UCSD-AML1 (cell line): Measurements from ENCODE around the gene MGST2.

Experiments used
- DNase-seq: peaks from one replicate; lab custom pipeline; 2025; ENCODE audit not compliant: unreplicated experiment; lab: John Stamatoyannopoulos, UW

Gene MGST2

GRCh38 chr4:139735381-139736273, 70.0 kb downstream of the MGST2 start:
- DNase-seq, result no peak

DNA sequence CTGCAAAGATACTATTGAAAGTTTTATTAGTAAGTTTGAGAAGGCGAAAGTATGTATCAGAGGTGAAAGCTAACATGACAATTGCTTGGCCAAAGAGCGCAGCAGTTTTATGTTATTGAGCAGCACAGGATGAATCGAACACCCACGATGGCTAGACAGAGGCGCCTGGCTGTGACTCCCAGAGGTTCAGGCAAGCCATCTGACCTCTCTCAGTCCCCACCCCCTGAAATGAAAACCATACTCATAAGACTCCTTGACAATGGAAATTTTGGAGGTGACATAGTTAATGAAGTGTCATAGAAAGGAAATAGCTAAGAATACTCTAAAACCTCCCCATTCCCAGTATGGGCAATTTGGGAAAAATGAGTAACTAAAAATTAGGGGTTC, 70.6 kb downstream of the MGST2 start:
- no peak for DNase-seq

- DNase-seq, result no peak
Measured at GRCh38 chr4:139736661-139737060, 71.0 kb downstream of the MGST2 start.

DNA sequence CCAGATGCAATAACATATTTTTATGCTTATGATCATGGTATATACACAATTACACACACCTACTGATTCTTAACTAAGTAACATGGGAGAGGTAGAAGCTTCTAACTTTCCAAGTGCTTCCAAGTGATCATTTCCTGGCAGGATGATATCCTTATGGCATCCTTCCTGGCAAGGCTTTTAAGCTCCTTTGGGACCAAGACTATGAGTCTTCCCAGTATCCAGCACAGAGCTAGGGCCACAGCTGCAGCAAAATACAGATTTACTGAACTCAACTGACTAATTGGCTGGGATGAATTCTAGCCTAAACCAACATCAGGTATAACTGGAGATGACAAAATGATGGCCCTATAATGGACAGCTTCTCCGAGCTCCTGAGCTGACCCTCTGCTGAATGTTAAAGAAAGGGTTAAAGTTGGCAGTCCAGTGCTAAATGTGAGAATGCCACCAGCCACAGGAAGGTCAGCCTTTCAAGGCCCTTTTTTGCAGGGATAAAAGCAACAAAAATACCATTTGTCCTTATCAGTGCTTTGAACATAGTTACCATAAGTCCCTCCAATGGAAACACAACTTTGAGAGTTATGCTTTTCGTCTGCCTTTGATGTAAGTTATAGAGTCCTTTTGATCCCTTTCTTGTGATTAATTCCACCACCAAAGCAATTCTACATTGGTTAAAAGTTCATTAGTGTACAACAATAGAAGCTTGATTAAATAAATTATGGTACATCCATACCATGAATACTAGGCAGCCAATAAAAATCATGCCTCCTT, 73.4 kb downstream of the MGST2 start:
- no peak for DNase-seq

GRCh38 chr4:139740121-139740520, 74.5 kb downstream of the MGST2 start:
- DNase-seq, result no peak

DNA sequence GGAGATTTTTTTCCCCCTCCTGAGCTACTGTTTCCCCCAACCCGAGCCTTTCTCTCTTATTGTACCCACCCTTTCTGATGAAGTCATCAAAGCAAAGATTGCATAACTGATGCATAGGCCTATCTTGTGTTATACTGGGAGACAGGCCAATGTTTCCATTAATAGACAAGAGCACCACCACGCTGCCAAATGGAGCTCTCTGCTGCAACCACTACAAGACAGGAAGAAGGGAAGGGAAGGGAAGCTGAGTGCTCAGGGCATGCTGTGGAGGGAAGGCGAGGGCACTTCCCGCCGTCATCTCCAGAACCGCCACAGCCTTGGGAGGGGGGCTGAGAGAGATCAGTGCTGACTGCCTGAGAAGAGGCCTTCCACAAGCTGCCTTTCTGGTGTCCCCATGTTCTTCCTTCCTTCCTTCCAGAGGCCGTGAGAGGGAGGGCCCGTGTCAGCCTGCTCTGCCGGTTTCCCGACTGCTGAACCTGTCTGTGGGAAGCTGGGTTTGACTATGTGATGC, 75.0 kb downstream of the MGST2 start:
- peak; percentile 72 for DNase-seq

- no peak for DNase-seq
Measured at GRCh38 chr4:139743027-139743426, 77.4 kb downstream of the MGST2 start.

DNA sequence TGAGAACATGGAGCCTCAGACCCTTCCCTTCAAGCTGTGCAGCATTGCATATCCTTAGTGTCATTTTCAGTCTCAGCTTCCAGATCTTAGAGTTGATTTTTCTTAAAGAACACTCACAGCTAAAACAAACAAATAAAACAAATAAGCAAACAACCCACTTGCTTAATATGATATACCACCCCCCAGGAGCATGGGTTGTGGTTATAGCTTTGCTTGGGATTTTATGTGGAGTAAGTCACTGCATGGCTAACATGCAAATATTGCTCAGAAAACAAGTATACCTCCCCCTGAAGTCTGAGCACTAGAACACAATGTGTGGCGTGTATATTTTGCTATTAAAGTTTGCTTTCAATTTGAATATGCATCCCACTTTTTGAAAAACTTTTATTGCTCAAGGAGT, 78.6 kb downstream of the MGST2 start:
- no peak for DNase-seq

GRCh38 chr4:139745111-139745639, 79.6 kb downstream of the MGST2 start:
- DNase-seq, result no peak

DNA sequence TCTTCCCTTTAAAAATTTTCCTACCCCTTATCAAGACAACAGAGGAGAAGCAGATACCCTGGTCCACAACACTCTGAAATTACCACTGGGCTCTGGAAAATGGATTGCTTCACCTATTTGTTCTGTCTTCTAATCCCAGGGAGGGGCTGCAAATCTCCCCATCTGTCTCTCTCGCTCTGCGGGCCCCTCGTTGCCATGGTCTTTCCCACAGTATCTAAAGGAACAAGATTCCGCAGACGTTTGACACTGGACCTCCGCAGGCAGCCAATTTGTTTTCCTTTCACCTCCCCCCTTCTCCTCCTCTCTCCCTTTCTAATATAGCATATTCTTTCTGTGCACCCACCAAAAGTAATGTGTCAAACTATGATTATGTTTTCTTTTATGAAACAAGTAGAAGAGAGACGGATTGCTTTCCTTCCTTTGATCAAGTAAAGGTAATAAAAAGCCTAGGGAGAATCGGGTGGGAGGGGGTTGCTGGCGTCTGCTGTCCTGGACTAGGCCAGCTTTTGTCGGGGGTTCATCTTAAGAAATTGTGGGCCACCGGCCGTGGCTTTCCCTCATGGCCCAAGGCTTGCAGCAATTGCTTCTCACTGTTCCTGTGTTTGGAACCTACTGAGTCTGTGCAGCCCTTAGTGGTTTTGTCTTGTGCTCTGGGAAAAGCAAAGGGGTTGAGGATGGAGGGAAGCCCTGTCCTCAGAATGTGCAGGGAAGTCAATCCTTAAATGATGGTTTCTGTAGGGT, 81.0 kb downstream of the MGST2 start:
- DNase-seq, result no peak

DNA sequence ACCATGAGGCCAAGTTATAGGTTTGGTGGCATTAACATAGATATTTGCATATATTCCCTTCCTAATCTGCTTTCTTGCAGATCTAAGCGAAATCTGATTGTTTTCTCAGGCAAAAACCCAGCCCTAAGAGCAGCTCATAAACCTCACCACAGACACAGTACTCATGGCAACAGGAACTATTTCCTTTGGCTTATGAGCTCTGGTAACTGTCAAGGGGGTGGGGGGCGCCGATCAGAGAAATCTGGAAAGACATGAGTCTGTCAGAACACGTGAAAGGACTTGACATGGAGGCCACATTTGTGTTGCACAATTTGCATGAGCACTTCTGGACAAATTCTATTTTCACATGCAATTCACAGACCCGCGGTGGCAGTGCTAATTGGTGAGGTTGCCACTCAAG, 83.7 kb downstream of the MGST2 start:
- no peak for DNase-seq

DNA sequence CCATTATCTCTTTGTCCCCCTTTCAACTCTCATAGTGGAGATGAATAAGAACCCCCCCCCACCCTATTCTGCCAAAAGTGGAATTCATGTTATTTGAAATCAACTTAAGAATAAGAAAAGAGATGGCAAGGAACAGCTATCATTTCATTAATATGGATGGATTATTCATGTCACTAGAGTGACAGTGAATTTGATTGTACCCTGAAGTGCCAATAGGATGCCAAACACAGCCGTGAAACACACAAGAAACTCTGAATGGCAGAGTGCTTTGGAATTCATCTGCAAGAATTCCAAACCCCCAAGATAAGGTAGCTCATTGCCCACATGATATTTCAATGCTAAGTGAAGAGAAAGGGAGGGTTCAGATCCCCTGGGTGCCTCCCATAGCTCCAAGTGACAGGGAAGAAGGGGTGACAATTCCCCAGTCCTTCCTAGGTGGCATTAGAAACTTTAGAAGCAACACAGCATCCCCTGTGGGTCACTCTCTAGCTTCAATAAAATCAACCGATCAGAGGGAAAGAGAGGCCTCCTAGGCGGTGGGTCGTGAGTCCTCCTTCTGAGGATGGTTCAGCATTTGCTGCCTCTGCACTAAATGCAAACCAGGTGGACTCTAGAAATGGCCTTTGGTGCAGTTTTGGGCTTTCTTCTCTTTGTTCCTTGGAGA, 84.3 kb downstream of the MGST2 start:
- DNase-seq, result no peak

DNA sequence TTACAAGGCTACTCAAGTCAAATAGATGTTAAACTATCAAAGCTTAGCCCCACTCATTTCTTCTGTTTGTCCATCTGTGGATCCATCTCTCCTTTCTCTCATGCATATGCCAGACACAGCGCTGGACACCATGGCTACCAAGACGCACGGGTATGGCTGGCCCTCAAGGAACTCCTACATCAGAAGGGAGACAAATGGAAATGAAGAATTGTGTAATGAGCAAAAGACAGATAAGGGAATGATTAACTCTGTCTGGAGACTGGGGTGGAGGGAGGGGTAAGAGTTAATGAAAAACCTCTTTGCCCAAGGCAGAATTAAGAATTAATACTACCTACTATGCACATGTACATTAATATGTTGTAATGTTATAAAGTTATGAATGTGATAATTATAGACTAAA, 88.1 kb downstream of the MGST2 start:
- no peak for DNase-seq
